GM18511 (cell line): ENCODE measurements around the gene TMEM165.

ENCODE experiments used
- ATAC-seq: cut with Tn5 transposase; IDR thresholded peaks from one replicate; pipeline ENCODE4 v1.9.1; 2021; ENCODE audit warnings: mild to moderate bottlenecking, moderate library complexity; ENCODE audit not compliant: unreplicated experiment

TMEM165 gene

GRCh38 chr4:55447108-55447708 lies 51.5 kb downstream of the TMEM165 start:
- no peak for ATAC-seq

DNA sequence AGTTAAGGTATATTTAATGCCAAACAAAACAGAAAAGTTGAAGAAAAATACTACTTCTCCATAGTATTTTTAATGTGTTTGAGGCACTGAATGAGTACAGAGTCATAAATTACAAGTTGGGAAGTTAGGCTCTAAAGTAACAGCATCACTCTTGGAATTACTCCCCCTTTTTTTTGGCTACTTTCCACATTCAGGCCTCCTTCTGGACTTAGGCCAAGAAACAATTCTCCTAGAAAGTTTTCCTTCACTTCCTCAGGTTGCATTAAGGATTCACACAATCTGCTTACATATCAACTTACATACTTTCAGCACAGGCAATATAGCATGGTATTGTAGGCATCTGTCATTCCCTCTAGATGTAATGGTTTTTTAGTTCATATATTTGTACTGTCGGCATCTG lies 52.1 kb downstream of the TMEM165 start:
- ATAC-seq, result no peak

- no peak for ATAC-seq
Observed at GRCh38 chr4:55450566-55450965, 54.8 kb downstream of the TMEM165 start.

GRCh38 chr4:55458164-55458563 lies 62.4 kb downstream of the TMEM165 start:
- ATAC-seq, result no peak

DNA sequence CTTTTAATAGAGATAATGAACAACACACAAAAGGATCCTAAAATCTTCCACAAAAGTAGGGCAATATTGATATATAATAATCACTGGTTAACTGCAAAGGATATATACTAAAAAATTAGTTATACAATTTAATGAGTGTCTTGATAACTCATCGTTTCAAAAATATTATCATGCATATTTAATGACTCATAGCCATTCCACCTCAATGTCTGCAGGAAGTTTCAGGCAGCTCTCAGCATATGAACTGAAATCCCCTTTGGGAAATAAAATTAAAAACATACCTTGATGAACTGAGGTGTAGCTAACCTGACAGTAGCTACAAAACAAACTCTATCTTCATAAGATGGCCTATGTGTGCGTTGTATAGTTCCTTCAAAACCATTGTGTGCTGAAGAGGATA lies 62.9 kb downstream of the TMEM165 start:
- no peak for ATAC-seq

GRCh38 chr4:55466001-55466400 lies 70.2 kb downstream of the TMEM165 start:
- no peak for ATAC-seq

- no peak for ATAC-seq
Observed at GRCh38 chr4:55468724-55469123, 73.0 kb downstream of the TMEM165 start.

- ATAC-seq, result no peak
Observed at GRCh38 chr4:55469979-55470378, 74.2 kb downstream of the TMEM165 start.
